SKM-1 treated with dmso at 0.1 percent for 144 hours (cell line): ENCODE results near the gene CASZ1.

Experiments
- DNase-seq: peaks from one replicate; lab custom pipeline; 2025; ENCODE audit not compliant: unreplicated experiment; lab: John Stamatoyannopoulos, UW

The CASZ1 gene

GRCh38 chr1:10823000-10823401 lies 26.6 kb upstream of the CASZ1 start:
- DNase-seq = no peak

GRCh38 chr1:10821388-10821787 lies 24.9 kb upstream of the CASZ1 start:
- no peak for DNase-seq

- DNase-seq = no peak
Measured at GRCh38 chr1:10820422-10820821, 24.0 kb upstream of the CASZ1 start.

- no peak for DNase-seq
Measured at GRCh38 chr1:10819198-10819901, 22.9 kb upstream of the CASZ1 start.

- no peak for DNase-seq
Measured at GRCh38 chr1:10818262-10819197, 22.1 kb upstream of the CASZ1 start.

GRCh38 chr1:10816743-10817369 lies 20.4 kb upstream of the CASZ1 start:
- DNase-seq = no peak

GRCh38 chr1:10816233-10816632 lies 19.8 kb upstream of the CASZ1 start:
- DNase-seq = no peak

- no peak for DNase-seq
Measured at GRCh38 chr1:10815858-10816195, 19.4 kb upstream of the CASZ1 start.

GRCh38 chr1:10814976-10815857 lies 18.8 kb upstream of the CASZ1 start:
- DNase-seq = no peak

GRCh38 chr1:10814312-10814711 lies 17.9 kb upstream of the CASZ1 start:
- DNase-seq = no peak

- no peak for DNase-seq
Measured at GRCh38 chr1:10813799-10814198, 17.4 kb upstream of the CASZ1 start.

- no peak for DNase-seq
Measured at GRCh38 chr1:10812387-10812915, 16.0 kb upstream of the CASZ1 start.

GRCh38 chr1:10808441-10808840 lies 12.0 kb upstream of the CASZ1 start:
- DNase-seq = no peak

GRCh38 chr1:10806966-10807365 lies 10.5 kb upstream of the CASZ1 start:
- no peak for DNase-seq

GRCh38 chr1:10803971-10804820 lies 7.8 kb upstream of the CASZ1 start:
- DNase-seq = no peak

- DNase-seq = no peak
Measured at GRCh38 chr1:10802944-10803715, 6.7 kb upstream of the CASZ1 start.

- DNase-seq = no peak
Measured at GRCh38 chr1:10800778-10801177, 4.3 kb upstream of the CASZ1 start.

- DNase-seq = no peak
Measured at GRCh38 chr1:10799726-10800125, 3.3 kb upstream of the CASZ1 start.
